ENCODE data around the gene RAB7B. TPM values are rescaled to one million over a fixed set of nuclear protein-coding genes. Genes with fewer than 3 reads are reported as not detected.

RAB7B gene
- total RNA-seq, 6 donors from 2014 or later = 2.6 to 27.5 (median 9.1) TPM

DNA sequence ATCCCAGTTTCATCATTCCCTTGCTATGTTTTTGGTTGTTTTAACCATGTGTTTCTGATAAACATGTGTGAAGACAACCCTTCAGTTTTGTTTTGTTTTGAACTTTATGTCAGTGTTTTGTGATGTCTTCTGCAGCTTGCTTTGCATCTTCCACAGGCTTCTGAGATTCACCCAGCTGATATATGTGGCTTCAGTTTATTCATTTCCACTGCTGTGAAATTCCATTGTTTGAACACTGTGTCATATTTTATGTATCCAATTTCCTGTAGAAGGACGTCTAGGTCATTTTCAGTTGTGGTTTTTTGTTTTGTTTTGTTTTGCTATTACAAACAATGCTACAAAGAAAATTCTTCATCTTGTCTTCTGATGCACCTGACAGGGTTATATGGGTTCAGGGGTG lies 32.7 kb downstream of the RAB7B start:
- ATAC-seq (ENCODE audit: low FRiP score in 2 of 2) (no peak), DNase-seq (no peak)
- Histone ChIP-seq H3K9me3 (no peaks in the 10 kb centered on the region), H3K36me3 (no peaks in the 10 kb centered on the region), H3K27ac (no peak overlapping the region), H3K4me3 (no peak overlapping the region), H3K4me1 (no peaks in the 10 kb centered on the region), H3K27me3 (no peaks in the 10 kb centered on the region)
- no peak for TF ChIP-seq CTCF (IDR thresholded peaks at IDR 0.05)
- TF ChIP-seq EP300 (IDR thresholded peaks at IDR 0.05) = no peak
- no peak for TF ChIP-seq POLR2AphosphoS5 (IDR thresholded peaks at IDR 0.05)
- no peak for TF ChIP-seq POLR2A (IDR thresholded peaks at IDR 0.05)
- 21 to 38% methylated on average over 1 of the region's 1 CpG for WGBS, 2 donors

GRCh38 chr1:205969229-205969628 lies 34.0 kb downstream of the RAB7B start:
- H3K36me3 ChIP-seq = no peaks in the 10 kb centered on the region
- no peak overlapping the region for H3K27ac ChIP-seq
- TF ChIP-seq CTCF (IDR thresholded peaks at IDR 0.05) (no peak), EP300 (IDR thresholded peaks at IDR 0.05) (no peak), POLR2A (IDR thresholded peaks at IDR 0.05) (no peak), POLR2AphosphoS5 (IDR thresholded peaks at IDR 0.05) (no peak)
- no peaks in the 10 kb centered on the region for H3K9me3 ChIP-seq
- ATAC-seq (ENCODE audit: low FRiP score in 2 of 2) = no peak
- no peaks in the 10 kb centered on the region for H3K27me3 ChIP-seq
- no peak overlapping the region for H3K4me3 ChIP-seq
- H3K4me1 ChIP-seq = no peaks in the 10 kb centered on the region
- no peak for DNase-seq
- WGBS, 2 donors = 86 to 90% methylated on average over 2 to 8 of the region's 8 CpGs

DNA sequence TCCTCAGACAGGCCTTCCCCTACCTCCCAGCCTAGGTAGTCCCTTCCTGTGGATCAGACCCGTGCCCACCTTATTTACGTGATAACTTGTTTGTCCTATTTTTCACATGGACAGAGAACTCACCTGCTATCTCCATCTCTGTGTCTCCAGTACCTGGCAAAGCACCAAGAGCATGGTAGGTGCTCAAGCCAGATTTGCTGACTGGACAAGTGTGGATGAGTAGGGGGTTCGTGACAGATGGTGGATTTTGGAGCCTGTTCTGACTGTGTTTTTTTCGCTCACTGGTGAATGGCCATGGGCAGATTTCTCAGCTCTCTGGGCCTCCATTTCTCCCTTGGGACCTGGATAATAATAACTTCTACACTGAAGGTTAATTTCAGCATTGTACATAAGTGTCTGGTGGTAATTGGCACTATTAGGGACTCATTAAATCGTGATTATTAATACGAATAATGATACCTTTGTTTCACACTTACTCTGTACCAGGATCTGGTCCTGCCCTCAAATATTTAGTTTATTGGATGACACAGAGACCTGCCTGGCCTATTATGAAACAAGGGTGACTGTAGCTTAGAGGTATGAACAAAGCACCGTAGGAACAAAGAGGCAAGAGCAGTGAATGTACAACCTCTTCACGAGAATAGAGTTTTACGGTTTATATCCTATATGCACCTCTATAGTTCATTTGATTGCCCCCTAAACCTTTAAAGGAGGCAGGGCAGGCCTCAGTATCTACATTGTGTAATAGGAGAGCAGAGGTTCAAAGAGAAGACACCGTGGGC lies 35.5 kb downstream of the RAB7B start:
- ATAC-seq (ENCODE audit: low FRiP score in 2 of 2) = no peak

DNA sequence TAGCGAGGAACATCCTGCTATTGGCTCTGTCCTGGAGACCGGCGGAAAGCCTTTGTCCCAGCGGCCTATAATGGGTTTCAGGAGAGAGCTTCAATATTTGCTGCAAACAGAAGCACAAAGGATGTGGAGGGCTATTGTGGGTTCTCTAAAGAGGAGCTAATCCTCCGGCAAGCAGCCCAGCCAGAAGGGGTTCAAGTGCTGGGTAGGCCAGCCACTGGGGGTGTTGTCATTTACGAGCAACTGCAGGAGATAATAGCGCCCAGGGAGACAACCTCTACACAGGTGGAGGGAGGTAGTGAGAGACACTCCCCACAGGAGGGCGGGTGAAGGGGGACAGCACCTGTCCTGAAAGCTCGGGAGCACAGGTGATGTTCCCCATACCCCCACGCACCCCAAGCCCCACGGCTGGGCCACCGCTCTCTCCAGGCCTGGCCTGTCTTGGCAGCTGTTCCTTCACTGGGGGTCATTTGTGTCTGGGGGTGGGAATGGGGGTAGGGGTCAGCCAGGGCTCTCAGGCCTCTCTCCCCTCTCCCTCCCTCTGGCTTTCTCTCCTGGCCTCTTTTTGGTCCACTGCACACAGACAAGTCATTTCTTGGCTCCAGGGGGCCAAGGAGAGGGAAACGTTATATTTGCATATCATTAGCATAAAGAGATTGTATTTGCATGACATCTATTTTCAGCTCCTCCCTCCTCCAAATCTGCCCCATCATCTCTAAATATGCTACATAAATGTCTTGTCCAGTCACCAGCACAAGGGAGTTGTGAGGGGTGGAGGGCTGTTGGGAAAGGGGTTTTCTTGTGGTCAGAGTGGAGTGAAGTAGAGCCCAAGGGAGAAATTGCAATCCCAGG lies 37.9 kb downstream of the RAB7B start:
- Histone ChIP-seq H3K27me3 (no peaks in the 10 kb centered on the region), H3K27ac (no peak overlapping the region), H3K4me1 (peaks cover 19 to 23% (median 22%) of the 10 kb centered on the region in 4 donors), H3K9me3 (no peaks in the 10 kb centered on the region), H3K4me3 (no peak overlapping the region), H3K36me3 (no peaks in the 10 kb centered on the region)
- DNase-seq (no peak), ATAC-seq (ENCODE audit: low FRiP score in 2 of 2) (no peak)
- WGBS, 2 donors = 83 to 93% methylated on average over 10 to 13 of the region's 13 CpGs
- TF ChIP-seq EP300 (IDR thresholded peaks at IDR 0.05) (no peak), POLR2AphosphoS5 (IDR thresholded peaks at IDR 0.05) (no peak), CTCF (IDR thresholded peaks at IDR 0.05) (no peak), POLR2A (IDR thresholded peaks at IDR 0.05) (no peak)

More for the DNA sequence above, 35.5 kb downstream of the RAB7B start:
- Histone ChIP-seq H3K9me3 (no peaks in the 10 kb centered on the region), H3K4me3 (no peak overlapping the region), H3K4me1 (peaks cover 3 to 4% (median 4%) of the 10 kb centered on the region in 4 donors), H3K36me3 (no peaks in the 10 kb centered on the region), H3K27me3 (no peaks in the 10 kb centered on the region), H3K27ac (no peak overlapping the region)
- 84 to 89% methylated on average over 10 of the region's 10 CpGs for WGBS, 2 donors
- no peak for DNase-seq
- TF ChIP-seq EP300 (IDR thresholded peaks at IDR 0.05) = no peak
- TF ChIP-seq POLR2A (IDR thresholded peaks at IDR 0.05) = no peak
- no peak for TF ChIP-seq CTCF (IDR thresholded peaks at IDR 0.05)
- TF ChIP-seq POLR2AphosphoS5 (IDR thresholded peaks at IDR 0.05) = no peak
